Measurements from ENCODE around the gene POLR1D.

Gene POLR1D

GRCh38 chr13:27638001-27638400 lies 16.3 kb downstream of the POLR1D start:
- no peak for DNase-seq (ENCODE audit: low read depth in 1 of 2, low spot score in 1 of 2)
- no peak overlapping the region for H3K4me3 ChIP-seq (replicated peaks; ENCODE audit: insufficient read depth, low read length)
- H3K27me3 ChIP-seq (ENCODE audit: insufficient read depth, poor library complexity, severe bottlenecking) = no peaks in the 10 kb centered on the region
- H3K27ac ChIP-seq (replicated peaks) = no peak overlapping the region
- TF ChIP-seq SPI1 (IDR thresholded peaks at IDR 0.05; ENCODE audit: borderline replicate concordance, low read depth) (no peak), GABPA (IDR thresholded peaks at IDR 0.05; ENCODE audit: low read depth) (no peak), REST (IDR thresholded peaks at IDR 0.05; ENCODE audit: insufficient replicate concordance, low read depth) (no peak), CTCF (IDR thresholded peaks at IDR 0.05; ENCODE audit: insufficient read depth, low read length) (no peak), POLR2AphosphoS5 (IDR thresholded peaks at IDR 0.05; ENCODE audit: low read depth) (no peak)

GRCh38 chr13:27638521-27638920 lies 16.8 kb downstream of the POLR1D start:
- DNase-seq (ENCODE audit: low read depth in 1 of 2, low spot score in 1 of 2) = no peak
- H3K27ac ChIP-seq (replicated peaks) = no peak overlapping the region

GRCh38 chr13:27639186-27639585 lies 17.5 kb downstream of the POLR1D start:
- TF ChIP-seq CTCF (IDR thresholded peaks at IDR 0.05; ENCODE audit: insufficient read depth, low read length) (no peak), SPI1 (IDR thresholded peaks at IDR 0.05; ENCODE audit: borderline replicate concordance, low read depth) (no peak), REST (IDR thresholded peaks at IDR 0.05; ENCODE audit: insufficient replicate concordance, low read depth) (no peak), POLR2AphosphoS5 (IDR thresholded peaks at IDR 0.05; ENCODE audit: low read depth) (no peak), GABPA (IDR thresholded peaks at IDR 0.05; ENCODE audit: low read depth) (no peak)
- Histone ChIP-seq H3K27me3 (ENCODE audit: insufficient read depth, poor library complexity, severe bottlenecking) (no peaks in the 10 kb centered on the region), H3K4me3 (replicated peaks; ENCODE audit: insufficient read depth, low read length) (no peak overlapping the region), H3K27ac (replicated peaks) (no peak overlapping the region)
- DNase-seq (ENCODE audit: low read depth in 1 of 2, low spot score in 1 of 2) = no peak

More at GRCh38 chr13:27638521-27638920, 16.8 kb downstream of the POLR1D start:
- no peak for TF ChIP-seq REST (IDR thresholded peaks at IDR 0.05; ENCODE audit: insufficient replicate concordance, low read depth)
- no peak for TF ChIP-seq CTCF (IDR thresholded peaks at IDR 0.05; ENCODE audit: insufficient read depth, low read length)
- TF ChIP-seq POLR2AphosphoS5 (IDR thresholded peaks at IDR 0.05; ENCODE audit: low read depth) = no peak
- no peak for TF ChIP-seq SPI1 (IDR thresholded peaks at IDR 0.05; ENCODE audit: borderline replicate concordance, low read depth)
- TF ChIP-seq GABPA (IDR thresholded peaks at IDR 0.05; ENCODE audit: low read depth) = no peak
- Histone ChIP-seq H3K27me3 (ENCODE audit: insufficient read depth, poor library complexity, severe bottlenecking) (no peaks in the 10 kb centered on the region), H3K4me3 (replicated peaks; ENCODE audit: insufficient read depth, low read length) (no peak overlapping the region)
